ENCODE measurements around the gene TMC2.

The TMC2 gene

GRCh38 chr20:2537101-2537500 is 728 bp downstream of the TMC2 start:
- Histone ChIP-seq H3K27me3 (ENCODE audit: low read length) (no peaks in the 10 kb centered on the region), H3K79me2 (ENCODE audit: insufficient read depth, low read length) (no peaks in the 10 kb centered on the region), H3K27ac (ENCODE audit: low read depth, low read length) (no peak overlapping the region), H3K9me2 (replicated peaks; ENCODE audit: insufficient read depth, low read length) (no peaks in the 10 kb centered on the region), H2AFZ (ENCODE audit: low read depth, low read length, severe bottlenecking) (no peak overlapping the region), H3K4me2 (ENCODE audit: low read depth, low read length, poor library complexity, severe bottlenecking) (no peak overlapping the region), H3K9ac (ENCODE audit: low read length) (no peak overlapping the region), H4K20me1 (ENCODE audit: low read depth, low read length) (no peaks in the 10 kb centered on the region), H3F3A (ENCODE audit: insufficient read depth) (no peaks in the 10 kb centered on the region), H3K9me3 (ENCODE audit: insufficient read depth, low read length) (no peaks in the 10 kb centered on the region), H3K36me3 (ENCODE audit: low read length) (no peaks in the 10 kb centered on the region), H3K4me3 (ENCODE audit: insufficient read depth, low read length, poor library complexity, severe bottlenecking) (no peak overlapping the region)
- TF ChIP-seq EZH2phosphoT487 (conservative IDR thresholded peaks at IDR 0.05; ENCODE audit: low read length) = no peak
- TF ChIP-seq CTCF (IDR thresholded peaks at IDR 0.05; ENCODE audit: insufficient read depth, low read length, poor library complexity, severe bottlenecking) = no peak

- Histone ChIP-seq H3K4me2 (ENCODE audit: low read depth, low read length, poor library complexity, severe bottlenecking) (no peak overlapping the region), H3K9me2 (replicated peaks; ENCODE audit: insufficient read depth, low read length) (no peaks in the 10 kb centered on the region), H3K79me2 (ENCODE audit: insufficient read depth, low read length) (no peaks in the 10 kb centered on the region), H3F3A (ENCODE audit: insufficient read depth) (no peaks in the 10 kb centered on the region), H2AFZ (ENCODE audit: low read depth, low read length, severe bottlenecking) (no peak overlapping the region), H4K20me1 (ENCODE audit: low read depth, low read length) (no peaks in the 10 kb centered on the region), H3K9me3 (ENCODE audit: insufficient read depth, low read length) (no peaks in the 10 kb centered on the region), H3K27me3 (ENCODE audit: low read length) (no peaks in the 10 kb centered on the region), H3K36me3 (ENCODE audit: low read length) (no peaks in the 10 kb centered on the region), H3K9ac (ENCODE audit: low read length) (no peak overlapping the region), H3K27ac (ENCODE audit: low read depth, low read length) (no peak overlapping the region), H3K4me3 (ENCODE audit: insufficient read depth, low read length, poor library complexity, severe bottlenecking) (no peak overlapping the region)
- TF ChIP-seq EZH2phosphoT487 (conservative IDR thresholded peaks at IDR 0.05; ENCODE audit: low read length) = no peak
- no peak for TF ChIP-seq CTCF (IDR thresholded peaks at IDR 0.05; ENCODE audit: insufficient read depth, low read length, poor library complexity, severe bottlenecking)
Measured at GRCh38 chr20:2538356-2538755, 2.0 kb downstream of the TMC2 start.

GRCh38 chr20:2538931-2539720 is 2.8 kb downstream of the TMC2 start:
- Histone ChIP-seq H3K9me3 (ENCODE audit: insufficient read depth, low read length) (no peaks in the 10 kb centered on the region), H4K20me1 (ENCODE audit: low read depth, low read length) (no peaks in the 10 kb centered on the region), H2AFZ (ENCODE audit: low read depth, low read length, severe bottlenecking) (no peak overlapping the region), H3K27ac (ENCODE audit: low read depth, low read length) (no peak overlapping the region), H3K4me2 (ENCODE audit: low read depth, low read length, poor library complexity, severe bottlenecking) (no peak overlapping the region), H3K9me2 (replicated peaks; ENCODE audit: insufficient read depth, low read length) (no peaks in the 10 kb centered on the region), H3K79me2 (ENCODE audit: insufficient read depth, low read length) (no peaks in the 10 kb centered on the region), H3K4me3 (ENCODE audit: insufficient read depth, low read length, poor library complexity, severe bottlenecking) (no peak overlapping the region), H3F3A (ENCODE audit: insufficient read depth) (no peaks in the 10 kb centered on the region), H3K9ac (ENCODE audit: low read length) (no peak overlapping the region), H3K27me3 (ENCODE audit: low read length) (no peaks in the 10 kb centered on the region), H3K36me3 (ENCODE audit: low read length) (no peaks in the 10 kb centered on the region)
- no peak for TF ChIP-seq EZH2phosphoT487 (conservative IDR thresholded peaks at IDR 0.05; ENCODE audit: low read length)
- no peak for TF ChIP-seq CTCF (IDR thresholded peaks at IDR 0.05; ENCODE audit: insufficient read depth, low read length, poor library complexity, severe bottlenecking)
